ENCODE results near the gene TYROBP. TPM values are rescaled to one million over a fixed set of nuclear protein-coding genes. Genes with fewer than 3 reads are reported as not detected.

TYROBP gene
- total RNA-seq, 1 experiment from 2014 or later: not detected

DNA sequence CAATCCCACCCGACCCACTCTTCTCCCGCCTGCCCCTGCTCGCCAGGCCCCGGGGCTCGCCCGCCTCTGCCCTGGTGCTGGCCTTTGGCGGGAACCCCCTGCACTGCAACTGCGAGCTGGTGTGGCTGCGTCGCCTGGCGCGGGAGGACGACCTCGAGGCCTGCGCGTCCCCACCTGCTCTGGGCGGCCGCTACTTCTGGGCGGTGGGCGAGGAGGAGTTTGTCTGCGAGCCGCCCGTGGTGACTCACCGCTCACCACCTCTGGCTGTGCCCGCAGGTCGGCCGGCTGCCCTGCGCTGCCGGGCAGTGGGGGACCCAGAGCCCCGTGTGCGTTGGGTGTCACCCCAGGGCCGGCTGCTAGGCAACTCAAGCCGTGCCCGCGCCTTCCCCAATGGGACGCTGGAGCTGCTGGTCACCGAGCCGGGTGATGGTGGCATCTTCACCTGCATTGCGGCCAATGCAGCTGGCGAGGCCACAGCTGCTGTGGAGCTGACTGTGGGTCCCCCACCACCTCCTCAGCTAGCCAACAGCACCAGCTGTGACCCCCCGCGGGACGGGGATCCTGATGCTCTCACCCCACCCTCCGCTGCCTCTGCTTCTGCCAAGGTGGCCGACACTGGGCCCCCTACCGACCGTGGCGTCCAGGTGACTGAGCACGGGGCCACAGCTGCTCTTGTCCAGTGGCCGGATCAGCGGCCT, 32.1 kb upstream of the TYROBP start:
- TF ChIP-seq, protein P1, sequence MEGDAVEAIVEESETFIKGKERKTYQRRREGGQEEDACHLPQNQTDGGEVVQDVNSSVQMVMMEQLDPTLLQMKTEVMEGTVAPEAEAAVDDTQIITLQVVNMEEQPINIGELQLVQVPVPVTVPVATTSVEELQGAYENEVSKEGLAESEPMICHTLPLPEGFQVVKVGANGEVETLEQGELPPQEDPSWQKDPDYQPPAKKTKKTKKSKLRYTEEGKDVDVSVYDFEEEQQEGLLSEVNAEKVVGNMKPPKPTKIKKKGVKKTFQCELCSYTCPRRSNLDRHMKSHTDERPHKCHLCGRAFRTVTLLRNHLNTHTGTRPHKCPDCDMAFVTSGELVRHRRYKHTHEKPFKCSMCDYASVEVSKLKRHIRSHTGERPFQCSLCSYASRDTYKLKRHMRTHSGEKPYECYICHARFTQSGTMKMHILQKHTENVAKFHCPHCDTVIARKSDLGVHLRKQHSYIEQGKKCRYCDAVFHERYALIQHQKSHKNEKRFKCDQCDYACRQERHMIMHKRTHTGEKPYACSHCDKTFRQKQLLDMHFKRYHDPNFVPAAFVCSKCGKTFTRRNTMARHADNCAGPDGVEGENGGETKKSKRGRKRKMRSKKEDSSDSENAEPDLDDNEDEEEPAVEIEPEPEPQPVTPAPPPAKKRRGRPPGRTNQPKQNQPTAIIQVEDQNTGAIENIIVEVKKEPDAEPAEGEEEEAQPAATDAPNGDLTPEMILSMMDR (conservative IDR thresholded peaks at IDR 0.05): no peak
- Histone ChIP-seq H3K18ac (ENCODE audit: insufficient read length, low read depth, low read length) (no peak overlapping the region), H4K91ac (ENCODE audit: insufficient read length, low read depth, low read length) (no peak overlapping the region), H3K56ac (ENCODE audit: insufficient read length, low read depth, low read length) (no peak overlapping the region), H3K14ac (ENCODE audit: insufficient read depth, low read length) (no peak overlapping the region), H2BK15ac (ENCODE audit: low read depth, low read length) (no peak overlapping the region), H2BK12ac (ENCODE audit: insufficient read length, low read depth, low read length) (no peak overlapping the region), H2AFZ (ENCODE audit: low read length) (no peak overlapping the region), H3K27ac (ENCODE audit: insufficient read length, low read depth, low read length) (no peak overlapping the region), H3K79me1 (ENCODE audit: insufficient read depth, low read depth, low read length, poor library complexity, severe bottlenecking) (no peaks in the 10 kb centered on the region), H3K23me2 (ENCODE audit: insufficient read length, low read depth, low read length, poor library complexity, severe bottlenecking) (peaks cover 24% of the 10 kb centered on the region), H2BK120ac (ENCODE audit: low read depth, low read length, poor library complexity, severe bottlenecking) (no peak overlapping the region), H3T11ph (ENCODE audit: low read length) (no peak overlapping the region), H3K4ac (ENCODE audit: low read depth, low read length) (no peak overlapping the region), H4K8ac (replicated peaks; ENCODE audit: insufficient read length, low read depth, low read length) (no peak overlapping the region), H3K4me1 (ENCODE audit: insufficient read depth, low read length) (peaks cover 7% of the 10 kb centered on the region; the same call in 1 of the 2 replicates), H3K23ac (ENCODE audit: insufficient read length, low read depth, low read length) (no peak overlapping the region), H2AK5ac (ENCODE audit: insufficient read length, low read length) (no peak overlapping the region), H2BK5ac (ENCODE audit: insufficient read length, low read length) (no peak overlapping the region), H3K27me3 (ENCODE audit: insufficient read depth, low read length) (no peaks in the 10 kb centered on the region), H3K4me2 (ENCODE audit: insufficient read depth, insufficient read length, low read length) (no peak overlapping the region), H4K20me1 (ENCODE audit: control insufficient read depth, insufficient read depth, insufficient read length) (no peaks in the 10 kb centered on the region), H3K79me2 (ENCODE audit: insufficient read depth, low read length) (no peaks in the 10 kb centered on the region), H2BK20ac (ENCODE audit: low read depth, low read length, poor library complexity, severe bottlenecking) (no peak overlapping the region), H3K9me3 (ENCODE audit: control insufficient read depth, low read depth, low read length) (no peaks in the 10 kb centered on the region), H4K5ac (ENCODE audit: insufficient read length, low read depth, low read length) (no peak overlapping the region), H3K9ac (ENCODE audit: extremely low read depth, insufficient read length, low read length) (no peak overlapping the region)
- no peak overlapping the region for H3K4me3 Mint-ChIP-seq
- H3K36me3 Mint-ChIP-seq (ENCODE audit: insufficient read depth in 1 of 3, low read depth in 3 of 3): peaks cover 13 to 41% (median 24%) of the 10 kb centered on the region in 3 experiments
- H3K9me3 Mint-ChIP-seq: no peaks in the 10 kb centered on the region
- no peak for DNase-seq
- H3K4me1 Mint-ChIP-seq: peaks cover 22 to 23% of the 10 kb centered on the region in 2 experiments
- H3K27me3 Mint-ChIP-seq (ENCODE audit: low read depth): peaks cover 3% of the 10 kb centered on the region
- H3K27ac Mint-ChIP-seq: no peak overlapping the region
- no CpG with 5 or more reads among the region's 51 CpGs for WGBS (ENCODE audit: extremely low coverage, insufficient read length, low lambda C conversion rate)
